Panc1 (cell line): ENCODE results near the gene FAM241B.

Source experiments
- CTCF ChIP-seq: fragments of 450-650 bp; IDR thresholded peaks from 2 replicates; pipeline ENCODE4 v1.5.1; 2017; ENCODE audit warnings: mild to moderate bottlenecking
- POLR2AphosphoS5 ChIP-seq: IDR thresholded peaks from 2 replicates; pipeline ENCODE4 v1.6.1; 2012; ENCODE audit warnings: mild to moderate bottlenecking, low read depth, low read length, moderate library complexity
- REST ChIP-seq, 2 experiments: IDR thresholded peaks; 2 replicates each; pipeline ENCODE4 v1.6.1; 2011 to 2012; ENCODE audit warnings: low read depth in 2 of 2, control low read depth in 1 of 2, low read length in 1 of 2, mild to moderate bottlenecking in 1 of 2, moderate library complexity in 1 of 2; ENCODE audit not compliant: insufficient read depth in 1 of 2
- SIN3A ChIP-seq: IDR thresholded peaks from 2 replicates; pipeline ENCODE4 v1.6.1; 2012; ENCODE audit warnings: low read depth, mild to moderate bottlenecking, low read length, moderate library complexity, borderline replicate concordance; ENCODE audit not compliant: insufficient read depth
- TCF7L2 ChIP-seq: IDR thresholded peaks from 2 replicates; pipeline ENCODE4 v1.6.1; 2011; ENCODE audit warnings: mild to moderate bottlenecking, low read depth, low read length, inconsistent platforms

GRCh38 chr10:69646185-69647060, 16.4 kb downstream of the FAM241B start:
- no peak for TF ChIP-seq CTCF
- no peak for TF ChIP-seq POLR2AphosphoS5
- TF ChIP-seq SIN3A = no peak
- no peak for TF ChIP-seq TCF7L2
- TF ChIP-seq REST (IDR thresholded peaks at IDR 0.05; ENCODE audit: insufficient read depth in 1 of 2, low read depth in 2 of 2, low read length in 1 of 2) = no peak
